ENCODE data around the gene DNAH1.

Gene DNAH1

DNA sequence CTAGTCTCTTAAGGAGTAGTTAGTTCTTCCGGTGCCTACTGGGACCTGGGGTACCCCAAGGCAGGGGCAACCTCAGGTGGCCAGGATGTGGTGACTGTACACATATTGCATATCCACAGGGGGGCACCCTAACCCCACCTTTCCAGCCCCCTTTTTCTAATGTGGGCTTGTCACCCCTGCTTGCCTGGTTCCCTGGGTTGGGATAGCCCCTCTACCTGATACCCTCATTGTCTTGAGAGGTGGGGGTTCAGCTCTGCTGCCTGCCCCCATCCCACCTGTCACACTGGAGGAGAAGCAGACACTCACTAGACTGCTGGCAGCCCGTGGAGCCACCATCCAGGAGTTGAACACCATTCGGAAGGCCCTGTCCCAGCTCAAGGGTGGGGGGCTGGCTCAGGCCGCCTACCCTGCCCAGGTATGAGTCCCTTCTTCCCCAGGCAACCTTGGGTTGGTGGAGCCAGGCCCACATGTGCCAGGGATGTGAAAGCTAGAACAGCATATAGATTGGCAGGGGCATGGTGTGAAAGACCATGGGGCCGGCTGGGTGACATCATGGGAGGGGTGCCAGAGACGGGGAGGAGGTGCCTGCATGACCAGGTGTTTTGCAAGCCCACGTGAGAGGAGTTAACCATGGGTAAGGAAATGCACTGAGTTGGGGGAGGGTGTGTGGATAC is 24.5 kb upstream of the DNAH1 start:
- H3K4me3 ChIP-seq (ENCODE audit: control insufficient read depth, low read depth, low read length): no peak overlapping the region
- no peak for DNase-seq (ENCODE audit: low read depth)
- TF ChIP-seq CTCF (IDR thresholded peaks at IDR 0.05; ENCODE audit: control insufficient read depth, insufficient read depth, low read depth, low read length, missing control alignments): peak; percentile 59

GRCh38 chr3:52292247-52293065 is 23.7 kb upstream of the DNAH1 start:
- no peak overlapping the region for H3K4me3 ChIP-seq (ENCODE audit: control insufficient read depth, low read depth, low read length)
- no peak for DNase-seq (ENCODE audit: low read depth)
- TF ChIP-seq CTCF (IDR thresholded peaks at IDR 0.05; ENCODE audit: control insufficient read depth, insufficient read depth, low read depth, low read length, missing control alignments): no peak

GRCh38 chr3:52293491-52294319 is 22.4 kb upstream of the DNAH1 start:
- no peak for DNase-seq (ENCODE audit: low read depth)

GRCh38 chr3:52294320-52295150 is 21.6 kb upstream of the DNAH1 start:
- DNase-seq (ENCODE audit: low read depth): no peak
- TF ChIP-seq CTCF (IDR thresholded peaks at IDR 0.05; ENCODE audit: control insufficient read depth, insufficient read depth, low read depth, low read length, missing control alignments): no peak
- H3K4me3 ChIP-seq (ENCODE audit: control insufficient read depth, low read depth, low read length): no peak overlapping the region

More at GRCh38 chr3:52293491-52294319, 22.4 kb upstream of the DNAH1 start:
- H3K4me3 ChIP-seq (ENCODE audit: control insufficient read depth, low read depth, low read length): no peak overlapping the region
- no peak for TF ChIP-seq CTCF (IDR thresholded peaks at IDR 0.05; ENCODE audit: control insufficient read depth, insufficient read depth, low read depth, low read length, missing control alignments)

DNA sequence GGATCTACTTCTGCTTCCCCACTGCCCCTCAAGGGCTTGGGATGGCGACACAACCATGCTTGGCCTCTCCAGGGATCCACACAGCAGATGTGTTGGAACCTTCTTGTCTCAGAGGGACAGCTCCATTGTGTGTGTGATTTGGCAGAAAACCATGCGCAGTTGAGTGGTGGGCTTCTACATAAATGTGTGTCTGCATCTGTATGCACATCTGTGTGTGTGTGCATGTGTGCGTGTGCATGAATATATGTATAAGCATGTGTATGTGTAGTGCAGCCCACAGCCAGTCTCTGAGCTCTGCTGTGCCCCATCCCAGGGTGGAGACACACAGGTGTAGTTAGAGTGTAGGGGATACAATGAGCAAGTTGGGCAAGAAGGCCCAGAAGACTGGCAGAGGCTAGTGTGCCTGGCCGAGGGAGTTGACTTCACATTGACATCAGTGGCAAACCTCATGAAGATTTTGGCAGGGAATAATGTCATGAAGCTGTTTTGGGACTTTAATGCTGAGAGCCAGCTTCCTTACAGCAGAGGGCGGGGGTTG is 20.4 kb upstream of the DNAH1 start:
- no peak overlapping the region for H3K4me3 ChIP-seq (ENCODE audit: control insufficient read depth, low read depth, low read length)
- TF ChIP-seq CTCF (IDR thresholded peaks at IDR 0.05; ENCODE audit: control insufficient read depth, insufficient read depth, low read depth, low read length, missing control alignments): no peak
- DNase-seq (ENCODE audit: low read depth): no peak
